Inflammatory macrophage (primary cell): ENCODE results near the gene LRCH1.
A peak's percentile ranks its signal among the peaks of the same experiment; 100 is the strongest.
"Not testable (repeated sequence)": the region's sequence is repeated elsewhere in the genome, so short reads cannot be mapped to it uniquely, and the experiment has no call there.

Experiments used
- DNase-seq, 2 donors: peaks; one replicate each; pipeline ENCODE4 v3.0.0-alpha.2; 2020 to 2022
- total RNA-seq, 18 experiments: gene quantifications; one replicate each; lab custom pipeline; 2026; ENCODE audit warnings: mixed read lengths in 6 of 18, inconsistent platforms in 2 of 18; lab: John Stamatoyannopoulos, UW

The LRCH1 gene
- 79.1 to 363 (median 151) reads per million in 18 experiments for total RNA-seq

- DNase-seq = peak; percentile 74 to 83
Measured at GRCh38 chr13:46552889-46553520, at the start of gene LRCH1. Gene LRCH1 (plus strand): TSS chr13:46553170. CDS start chr13:46553397, 227 bp downstream.

- no peak for DNase-seq
Measured at GRCh38 chr13:46504036-46504435, 48.9 kb upstream of the LRCH1 start.

- peak in 1 of 2 donors; percentile 45 for DNase-seq
Measured at GRCh38 chr13:46507981-46508380, 45.0 kb upstream of the LRCH1 start.

GRCh38 chr13:46509981-46510380, 43.0 kb upstream of the LRCH1 start:
- DNase-seq = no peak

GRCh38 chr13:46515803-46516202, 37.2 kb upstream of the LRCH1 start:
- no peak for DNase-seq

- no peak for DNase-seq
Measured at GRCh38 chr13:46516599-46517338, 36.2 kb upstream of the LRCH1 start.

GRCh38 chr13:46517748-46518147, 35.2 kb upstream of the LRCH1 start:
- DNase-seq = not testable (repeated sequence)

- no peak for DNase-seq
Measured at GRCh38 chr13:46519182-46519581, 33.8 kb upstream of the LRCH1 start.

- DNase-seq = peak; percentile 53 to 72
Measured at GRCh38 chr13:46520166-46520565, 32.8 kb upstream of the LRCH1 start.

GRCh38 chr13:46521486-46521885, 31.5 kb upstream of the LRCH1 start:
- no peak for DNase-seq

GRCh38 chr13:46521921-46522747, 30.8 kb upstream of the LRCH1 start:
- DNase-seq = no peak

- DNase-seq = no peak
Measured at GRCh38 chr13:46522748-46523030, 30.3 kb upstream of the LRCH1 start.

GRCh38 chr13:46523972-46524752, 28.8 kb upstream of the LRCH1 start:
- no peak for DNase-seq

GRCh38 chr13:46526100-46526735, 26.8 kb upstream of the LRCH1 start:
- no peak for DNase-seq

- DNase-seq = no peak
Measured at GRCh38 chr13:46526740-46527139, 26.2 kb upstream of the LRCH1 start.

- DNase-seq = no peak
Measured at GRCh38 chr13:46527237-46527636, 25.7 kb upstream of the LRCH1 start.

- peak in 1 of 2 donors; percentile 63 for DNase-seq
Measured at GRCh38 chr13:46529216-46529919, 23.6 kb upstream of the LRCH1 start.

GRCh38 chr13:46530084-46530935, 22.7 kb upstream of the LRCH1 start:
- peak in 1 of 2 donors; percentile 4 for DNase-seq

- DNase-seq = no peak
Measured at GRCh38 chr13:46531953-46532352, 21.0 kb upstream of the LRCH1 start.

GRCh38 chr13:46535002-46535401, 18.0 kb upstream of the LRCH1 start:
- DNase-seq = no peak
